GM18517 (cell line): Measurements from ENCODE around the gene KLF2.
A peak's percentile ranks its signal among the peaks of the same experiment; 100 is the strongest.

ENCODE experiments used
- ATAC-seq: cut with Tn5 transposase; IDR thresholded peaks from one replicate; pipeline ENCODE4 v1.9.1; 2021; ENCODE audit warnings: mild to moderate bottlenecking, moderate library complexity; ENCODE audit not compliant: unreplicated experiment

Gene KLF2

GRCh38 chr19:16306728-16307402 is 17.8 kb upstream of the KLF2 start:
- no peak for ATAC-seq

GRCh38 chr19:16308081-16308480 is 16.5 kb upstream of the KLF2 start:
- ATAC-seq = no peak

GRCh38 chr19:16309643-16310042 is 15.0 kb upstream of the KLF2 start:
- no peak for ATAC-seq

GRCh38 chr19:16315825-16316505 is 8.7 kb upstream of the KLF2 start:
- ATAC-seq = no peak

- no peak for ATAC-seq
Observed at GRCh38 chr19:16316506-16316882, 8.1 kb upstream of the KLF2 start.

GRCh38 chr19:16319481-16319880 is 5.1 kb upstream of the KLF2 start:
- no peak for ATAC-seq

- no peak for ATAC-seq
Observed at GRCh38 chr19:16320987-16321386, 3.6 kb upstream of the KLF2 start.

GRCh38 chr19:16325161-16325527 is 518 bp downstream of the KLF2 start:
- ATAC-seq = peak; percentile 1

GRCh38 chr19:16325641-16326400 is 1.2 kb downstream of the KLF2 start:
- no peak for ATAC-seq

GRCh38 chr19:16326401-16327168 is 2.0 kb downstream of the KLF2 start:
- ATAC-seq = no peak

- ATAC-seq = no peak
Observed at GRCh38 chr19:16327169-16327475, 2.5 kb downstream of the KLF2 start.

GRCh38 chr19:16327501-16327900 is 2.9 kb downstream of the KLF2 start:
- ATAC-seq = no peak

GRCh38 chr19:16327911-16328823 is 3.5 kb downstream of the KLF2 start:
- no peak for ATAC-seq

- ATAC-seq = no peak
Observed at GRCh38 chr19:16328824-16329482, 4.3 kb downstream of the KLF2 start.

GRCh38 chr19:16330368-16330801 is 5.8 kb downstream of the KLF2 start:
- ATAC-seq = peak; percentile 46

GRCh38 chr19:16330806-16331690 is 6.4 kb downstream of the KLF2 start:
- ATAC-seq = no peak

GRCh38 chr19:16333001-16333586 is 8.5 kb downstream of the KLF2 start:
- no peak for ATAC-seq

- no peak for ATAC-seq
Observed at GRCh38 chr19:16334411-16334810, 9.8 kb downstream of the KLF2 start.
